EL (cell line): ENCODE data around the gene SHD.

Experiments
- DNase-seq: peaks from one replicate; pipeline ENCODE4 v3.0.0-alpha.2; 2016

Gene SHD

DNA sequence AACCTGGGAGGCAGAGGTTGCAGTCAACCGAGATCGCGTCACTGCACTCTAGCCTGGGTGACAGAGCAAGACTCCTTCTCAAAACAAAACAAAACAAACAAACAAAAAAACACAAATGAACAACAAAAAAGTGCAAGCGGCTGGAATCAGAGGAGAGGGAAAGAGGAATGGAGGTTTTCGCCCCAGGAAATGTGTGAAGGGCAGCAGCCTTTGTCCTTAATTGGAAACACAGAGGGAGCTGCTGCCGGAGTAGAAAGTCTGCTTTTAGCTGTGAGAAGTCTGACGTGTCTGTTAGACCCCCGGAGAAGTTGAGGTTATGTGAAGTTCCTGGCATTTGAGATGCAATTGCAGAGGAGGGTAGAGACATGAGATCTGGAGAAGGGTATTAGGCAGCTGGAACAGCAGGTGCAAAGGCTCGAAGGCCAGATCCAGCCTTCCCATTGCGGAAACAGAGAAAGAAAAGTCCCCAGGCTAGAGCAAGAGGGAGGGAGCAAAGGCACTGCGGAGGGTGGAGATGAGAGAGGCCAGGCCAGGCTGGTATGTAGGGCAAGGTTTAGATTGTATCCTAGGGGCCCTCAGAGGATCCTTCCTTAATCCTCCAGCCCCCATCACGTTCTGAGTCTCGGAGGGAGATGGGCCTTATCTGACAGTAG, 22.6 kb downstream of the SHD start:
- DNase-seq, result no peak

DNA sequence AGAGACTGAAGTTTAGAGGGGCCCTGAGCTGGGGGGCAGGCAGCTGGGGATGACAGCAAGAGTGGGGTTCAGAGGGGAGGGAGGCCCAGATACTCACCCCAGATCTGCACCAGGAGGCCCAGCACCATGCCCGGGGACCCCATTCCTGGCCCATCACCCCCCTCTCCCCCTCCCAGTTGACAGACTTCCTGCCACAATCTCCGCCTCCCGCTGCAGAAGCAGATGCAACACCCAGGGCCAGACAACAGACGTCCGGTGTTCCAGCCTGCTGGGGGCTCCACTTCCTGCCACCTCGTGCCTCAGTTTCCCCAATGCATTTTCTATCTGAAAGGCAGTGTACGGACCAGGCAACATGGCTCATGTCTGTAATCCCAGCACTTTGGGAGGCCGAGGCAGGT, 23.2 kb downstream of the SHD start, which contains the start of gene TMIGD2:
Gene TMIGD2 (minus strand): TSS at position 147 of the 398 bp plus-strand sequence. CDS start 4 bp downstream, at position 143.
- no peak for DNase-seq

DNA sequence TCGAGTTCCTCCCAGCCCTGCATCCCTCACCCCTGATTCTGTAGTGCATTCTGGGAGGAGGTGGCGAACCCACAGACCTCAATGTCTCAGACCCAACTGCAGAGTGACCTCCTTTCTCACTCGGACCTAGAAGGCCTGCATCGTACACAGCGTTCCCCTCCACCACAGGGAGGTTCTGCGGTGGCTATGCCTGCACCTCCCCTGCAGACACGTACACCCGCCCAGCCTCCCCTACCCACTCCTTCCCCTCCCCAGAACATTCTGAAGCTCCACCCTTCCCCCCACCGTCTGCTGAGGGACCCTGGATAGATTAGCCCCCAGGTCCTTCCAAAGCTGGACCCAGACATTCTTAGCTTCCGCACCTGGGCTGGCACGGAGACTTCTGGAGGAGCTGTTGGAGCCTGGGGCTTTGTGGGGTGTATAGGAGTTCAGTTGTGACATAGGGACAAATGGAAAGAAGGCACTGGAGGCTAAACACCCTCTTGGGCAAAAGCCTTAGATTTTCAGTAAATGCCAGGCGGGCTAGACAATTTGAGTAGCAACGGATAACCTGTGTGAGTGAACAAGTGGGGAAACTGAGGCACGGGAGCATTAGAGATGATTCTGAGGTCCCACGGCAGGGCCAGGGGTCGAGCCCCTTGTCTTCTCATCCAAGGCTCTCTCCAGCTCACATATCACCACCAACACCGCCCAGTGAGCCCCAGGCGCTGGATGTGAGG, 24.9 kb downstream of the SHD start:
- no peak for DNase-seq

DNA sequence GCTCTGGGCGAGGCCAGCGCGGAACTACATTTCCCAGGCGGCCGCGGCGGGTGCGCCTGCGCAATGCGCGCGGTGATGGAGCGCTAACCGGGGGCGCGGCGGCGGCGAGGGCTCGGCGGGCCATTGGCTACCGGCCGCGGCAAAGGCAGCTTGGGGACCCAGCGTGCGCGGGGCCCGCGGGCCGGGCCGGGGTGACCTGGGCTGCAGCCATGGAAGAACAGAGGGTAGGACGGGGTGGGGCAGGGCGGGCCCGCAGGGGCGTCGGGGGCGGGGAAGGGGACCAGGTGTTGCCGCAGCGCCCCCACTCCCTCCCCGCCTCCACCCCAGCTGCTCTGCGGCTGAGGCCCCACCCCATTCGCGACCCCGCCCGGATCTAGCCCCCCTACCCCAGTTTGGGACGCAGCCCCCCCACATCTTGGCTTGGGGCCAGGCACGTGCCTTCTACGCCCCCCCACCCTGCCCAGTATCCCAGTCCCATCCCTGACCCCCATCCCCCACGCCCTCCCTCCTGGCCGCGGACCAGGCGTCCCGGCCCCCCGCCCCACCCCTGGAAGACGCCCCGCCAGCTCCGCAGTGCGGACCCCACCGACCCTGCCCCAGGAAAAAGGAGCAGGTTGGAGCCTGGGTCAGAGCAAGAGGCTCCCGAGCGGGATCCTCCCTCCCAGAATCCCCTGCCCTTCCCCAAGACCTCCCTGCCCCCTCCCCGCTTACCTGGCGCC, 25.6 kb downstream of the SHD start, which contains the start of gene FSD1:
Gene FSD1 (plus strand): TSS at position 61 of the 719 bp plus-strand sequence. CDS start 149 bp downstream, at position 210.
- peak; percentile 76 for DNase-seq

DNA sequence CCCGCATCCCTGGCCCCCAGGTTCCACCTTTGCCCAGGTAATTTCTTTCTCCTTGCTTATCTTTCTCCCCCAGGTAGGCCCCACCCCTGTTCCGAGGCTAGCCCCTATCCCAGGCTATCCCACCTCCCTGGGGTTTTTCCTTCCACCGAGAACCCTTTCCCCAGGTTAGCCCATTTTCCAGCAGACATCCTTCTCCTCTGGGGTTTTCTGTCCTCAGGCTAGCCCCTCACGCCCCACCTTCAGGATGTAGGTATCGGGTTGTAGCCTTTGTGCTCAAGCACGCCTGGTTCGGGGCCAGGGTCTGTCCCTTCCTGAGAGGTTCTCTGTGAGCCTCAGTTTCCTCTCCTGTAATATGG, 26.2 kb downstream of the SHD start:
- DNase-seq, result no peak

DNA sequence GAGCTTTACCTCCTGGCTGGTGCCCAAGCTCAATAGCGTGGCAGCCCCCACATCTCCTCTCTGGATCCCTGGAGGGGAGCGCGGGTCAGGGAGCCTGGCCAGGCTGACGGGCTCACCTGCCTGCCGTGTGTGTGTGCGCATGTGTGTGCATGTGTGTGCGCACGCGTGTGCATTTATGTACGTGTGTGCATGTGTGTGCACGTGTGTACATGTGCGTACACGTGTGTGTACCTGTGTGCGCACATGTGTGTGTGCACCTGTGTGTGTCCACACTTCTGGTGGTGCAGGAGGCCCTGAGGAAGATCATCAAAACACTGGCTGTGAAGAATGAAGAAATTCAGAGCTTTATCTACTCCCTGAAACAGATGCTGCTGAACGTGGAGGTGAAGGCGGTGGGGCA, 26.6 kb downstream of the SHD start:
- no peak for DNase-seq

DNA sequence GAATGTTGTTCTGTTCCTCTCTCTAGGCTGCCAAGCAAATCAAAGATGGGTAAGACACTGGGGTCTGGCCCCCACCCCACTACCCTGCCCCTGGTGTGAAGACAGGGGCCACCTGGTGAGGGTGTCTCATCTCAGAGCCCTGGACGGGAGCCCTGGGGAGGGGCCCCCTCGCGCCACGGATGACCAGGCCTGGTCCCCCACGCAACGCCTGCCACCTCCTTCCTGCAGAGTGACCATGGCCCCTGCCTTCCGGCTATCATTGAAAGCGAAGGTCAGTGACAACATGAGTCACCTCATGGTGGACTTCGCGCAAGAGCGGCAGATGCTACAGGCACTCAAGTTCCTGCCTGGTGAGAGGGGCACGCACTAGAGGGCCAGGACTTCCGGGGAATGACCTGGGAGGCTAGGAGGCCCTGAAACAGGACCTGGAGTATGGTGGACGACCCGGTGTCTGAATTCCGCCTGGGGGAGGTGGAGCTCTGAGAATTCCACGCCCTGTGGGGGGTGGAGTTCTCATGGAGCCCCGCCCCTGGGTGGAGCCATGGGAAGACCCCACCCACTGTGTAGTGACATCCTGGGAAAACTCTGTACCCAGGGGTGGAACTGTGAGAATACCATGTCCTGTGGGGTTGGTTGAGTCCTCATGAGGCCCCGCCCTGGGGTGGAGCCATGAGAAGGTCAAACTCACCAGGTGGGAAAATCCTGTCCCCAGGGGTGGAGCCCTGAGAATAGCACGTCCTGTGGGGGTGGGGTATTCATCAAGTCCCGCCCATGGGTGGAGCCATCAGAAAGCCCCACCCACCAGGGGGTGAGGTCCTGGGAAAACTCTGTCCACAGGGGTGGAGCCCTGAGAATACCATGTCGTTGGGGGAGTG, 31.4 kb downstream of the SHD start:
- peak; percentile 14 for DNase-seq

DNA sequence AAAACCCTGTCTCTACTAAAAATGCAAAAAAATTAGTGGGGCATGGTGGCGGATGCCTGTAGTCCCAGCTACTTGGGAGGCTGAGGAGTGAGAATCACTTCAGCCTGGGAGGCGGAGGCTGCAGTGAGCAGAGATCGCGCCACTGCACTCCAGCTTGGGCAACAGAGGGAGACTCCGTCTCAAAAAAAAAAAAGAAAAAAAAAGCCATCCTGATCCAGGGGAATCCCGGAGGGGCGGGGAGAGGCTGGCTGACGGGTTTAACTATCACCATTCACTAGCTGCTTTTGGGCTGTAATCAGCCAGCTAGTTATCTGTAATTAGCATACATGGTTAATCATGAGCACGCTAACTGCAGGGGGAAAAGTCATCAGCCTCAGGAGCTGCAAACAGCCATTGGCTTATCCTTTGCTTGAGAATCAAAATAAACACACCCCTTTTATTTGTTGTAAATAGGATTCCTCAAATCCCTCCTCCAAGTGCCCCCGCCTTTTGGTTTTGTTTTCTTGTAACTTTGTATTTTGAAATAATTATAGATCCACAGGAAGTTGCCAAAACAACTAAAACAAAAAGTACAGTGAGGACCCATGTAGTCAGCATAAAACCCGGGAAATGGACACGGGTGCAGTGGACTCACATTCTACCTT, 34.9 kb downstream of the SHD start:
- no peak for DNase-seq

DNA sequence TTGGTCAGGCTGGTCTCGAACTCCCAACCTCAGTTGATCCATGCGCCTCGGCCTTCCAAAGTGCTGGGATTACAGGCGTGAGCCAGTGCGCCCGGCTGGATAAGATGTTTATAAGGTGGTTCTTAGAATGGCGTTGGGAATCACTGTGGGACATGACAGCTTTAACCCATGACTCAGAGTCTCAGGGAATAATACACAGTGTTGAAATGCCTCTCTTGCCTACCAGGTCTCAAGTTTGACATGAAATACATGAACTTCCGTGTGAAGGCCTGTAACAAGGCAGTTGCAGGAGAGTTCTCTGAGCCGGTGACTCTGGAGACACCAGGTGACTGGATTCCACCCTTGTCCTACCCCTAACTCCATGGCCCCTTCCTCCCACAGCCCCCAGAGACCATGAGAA, 37.9 kb downstream of the SHD start:
- DNase-seq, result no peak

DNA sequence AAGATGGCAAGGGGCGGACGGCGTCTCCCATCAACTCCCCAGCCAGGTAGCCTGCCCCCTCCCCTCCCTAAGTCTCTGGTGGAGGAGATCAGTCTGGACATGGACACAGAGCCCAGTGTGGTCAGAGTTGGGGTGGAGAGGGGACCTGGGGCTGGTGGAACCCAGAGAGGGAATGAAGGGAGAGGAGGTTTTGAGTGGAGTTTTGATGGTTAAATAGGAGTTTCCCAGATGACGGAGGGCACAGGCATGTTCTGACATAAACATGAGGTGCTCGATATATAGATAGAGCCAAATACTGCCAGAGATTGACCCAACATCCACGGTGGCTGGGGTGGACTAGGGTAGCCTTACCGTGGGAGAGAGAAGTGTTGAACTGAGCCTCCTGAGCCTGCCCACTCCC, 39.4 kb downstream of the SHD start:
- DNase-seq, result no peak

DNA sequence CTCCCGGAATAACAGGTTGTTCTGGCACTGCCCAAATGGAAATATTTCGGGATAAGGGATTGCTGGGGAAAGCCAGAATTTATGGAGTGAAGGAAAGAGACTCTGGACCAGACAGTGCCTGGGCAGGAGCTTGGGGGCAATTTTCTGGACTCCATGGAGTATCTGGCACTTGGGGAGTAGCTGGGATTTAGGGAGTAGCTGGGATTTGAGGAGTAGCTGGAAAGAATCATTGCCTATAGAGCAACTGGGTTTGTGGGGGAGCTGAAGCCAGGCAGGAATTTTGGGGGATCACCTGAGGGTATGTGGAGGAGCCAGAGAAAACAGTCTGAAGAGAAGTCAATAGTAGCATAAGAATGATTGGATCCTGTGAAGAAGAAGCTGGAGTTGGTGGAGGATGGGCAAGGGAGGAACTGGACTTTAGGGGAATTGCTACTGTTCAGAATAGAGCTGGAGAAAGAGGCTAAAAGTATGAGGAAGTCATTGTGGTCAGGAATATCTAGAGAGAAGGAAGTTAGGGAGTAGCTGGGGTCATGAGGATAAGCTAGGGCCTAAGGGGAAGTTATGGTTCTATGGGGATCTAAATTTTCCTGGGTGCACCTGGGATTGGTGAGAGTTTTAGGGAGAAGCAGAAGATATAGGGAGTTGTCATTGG, 40.1 kb downstream of the SHD start:
- DNase-seq, result no peak

DNA sequence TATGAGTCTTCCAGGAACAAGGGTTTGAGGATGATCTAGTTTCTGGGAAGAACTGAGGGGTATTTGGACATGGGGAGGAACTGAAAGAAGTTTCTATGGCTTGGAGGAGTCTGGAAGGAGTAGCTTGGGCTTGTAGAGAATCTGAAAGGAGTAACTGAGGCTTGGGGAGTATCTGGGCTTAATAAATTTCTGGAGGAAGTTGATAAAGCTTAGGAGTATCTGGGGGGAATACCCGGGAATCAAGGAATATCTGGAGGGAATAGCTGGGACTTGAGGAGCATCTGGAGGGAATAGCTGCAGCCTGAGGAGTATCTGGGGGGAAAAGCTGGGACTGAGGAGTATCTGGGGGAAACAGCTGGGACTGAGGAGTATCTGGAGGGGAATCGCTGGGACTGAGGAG, 41.4 kb downstream of the SHD start:
- no peak for DNase-seq

DNA sequence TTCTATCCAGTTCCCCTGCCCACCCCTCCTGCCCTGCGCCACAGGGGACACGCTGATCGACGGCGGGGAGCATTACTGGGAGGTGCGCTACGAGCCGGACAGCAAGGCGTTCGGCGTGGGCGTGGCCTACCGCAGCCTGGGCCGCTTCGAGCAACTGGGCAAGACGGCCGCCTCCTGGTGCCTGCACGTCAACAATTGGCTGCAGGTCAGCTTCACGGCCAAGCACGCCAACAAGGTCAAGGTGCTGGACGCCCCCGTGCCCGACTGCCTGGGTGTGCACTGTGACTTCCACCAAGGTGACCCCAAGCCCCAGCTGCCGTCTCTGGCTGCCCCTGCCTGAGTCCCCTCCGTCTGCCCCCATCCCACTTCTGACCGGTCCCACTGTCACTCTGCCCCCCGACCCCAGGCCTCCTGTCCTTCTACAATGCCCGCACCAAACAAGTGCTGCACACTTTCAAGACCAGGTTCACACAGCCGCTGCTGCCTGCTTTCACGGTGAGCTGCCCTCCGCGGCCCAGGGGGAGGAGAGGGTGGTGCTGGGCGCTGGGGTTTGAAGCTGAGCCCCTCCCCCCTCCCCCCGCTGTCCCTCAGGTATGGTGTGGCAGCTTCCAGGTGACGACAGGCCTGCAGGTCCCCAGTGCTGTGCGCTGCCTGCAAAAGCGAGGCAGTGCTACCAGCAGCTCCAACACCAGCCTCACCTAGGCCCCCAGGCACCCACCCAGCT, 44.0 kb downstream of the SHD start:
- no peak for DNase-seq

DNA sequence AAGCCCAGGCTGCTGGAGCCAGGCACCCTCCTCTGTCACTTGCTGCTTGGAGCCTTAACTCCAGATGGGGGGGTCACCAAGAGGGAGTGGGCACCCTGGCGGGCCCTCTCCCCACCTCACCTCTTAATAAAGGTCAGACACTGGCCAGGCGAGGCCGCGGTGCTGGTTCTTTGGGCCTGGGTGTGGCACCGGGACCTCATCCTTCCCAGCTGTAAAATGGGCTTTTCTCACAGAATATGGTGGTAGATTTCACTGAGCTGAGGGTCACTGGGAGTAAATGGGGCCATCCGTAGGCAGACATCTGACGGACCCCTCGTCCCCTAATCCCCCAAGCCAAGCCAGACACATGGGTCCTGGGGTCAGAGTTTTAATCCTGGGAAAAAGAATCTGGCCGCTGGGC, 44.6 kb downstream of the SHD start:
- no peak for DNase-seq

DNA sequence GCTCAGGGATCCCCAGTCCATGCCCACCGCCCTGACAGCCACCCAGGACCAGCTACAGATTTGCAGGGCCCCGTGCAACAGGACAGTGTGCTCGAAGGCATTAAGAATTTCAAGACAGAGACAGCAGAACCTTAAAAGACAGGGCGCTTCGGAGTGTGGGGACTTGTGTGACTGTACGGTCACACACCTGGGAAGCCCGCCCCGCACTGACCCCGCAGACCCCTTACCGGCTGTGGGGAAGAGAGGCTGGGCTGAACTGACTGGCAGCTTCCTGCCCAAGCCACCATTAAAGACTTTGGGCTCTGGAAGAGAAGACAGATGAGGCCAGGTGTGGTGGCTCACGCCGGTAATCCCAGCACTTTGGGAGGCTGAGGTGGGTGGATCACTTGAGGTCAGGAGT, 45.2 kb downstream of the SHD start:
- no peak for DNase-seq

DNA sequence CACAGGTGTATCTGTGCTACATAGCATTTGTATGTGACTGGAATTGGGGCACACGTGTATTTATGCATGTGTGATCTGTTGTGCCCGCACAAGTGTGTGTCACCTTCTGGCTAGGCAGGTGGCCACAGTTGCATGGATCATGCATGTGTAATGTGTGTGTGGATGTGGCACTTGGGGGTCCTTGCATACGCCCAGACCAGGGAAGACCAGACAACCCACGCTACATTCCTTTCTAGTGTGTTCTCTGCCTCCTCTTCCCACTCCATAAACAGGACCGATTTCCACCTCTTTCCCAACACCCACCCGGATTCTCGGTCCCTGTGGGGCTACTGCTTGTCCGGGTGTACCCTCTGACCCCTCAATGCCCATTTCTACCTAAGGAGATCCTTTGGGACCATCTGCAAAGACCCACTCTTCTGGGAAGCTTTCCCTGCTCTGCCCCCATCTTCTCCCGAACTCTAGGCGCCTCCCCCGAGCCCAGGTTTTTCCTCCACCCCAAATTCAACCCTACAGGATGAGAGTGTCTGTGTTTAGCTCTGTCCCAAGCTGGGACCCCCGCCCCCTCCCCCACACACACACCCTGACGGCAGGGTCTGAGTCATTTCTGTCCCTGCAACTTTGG, 47.3 kb downstream of the SHD start:
- DNase-seq, result no peak

DNA sequence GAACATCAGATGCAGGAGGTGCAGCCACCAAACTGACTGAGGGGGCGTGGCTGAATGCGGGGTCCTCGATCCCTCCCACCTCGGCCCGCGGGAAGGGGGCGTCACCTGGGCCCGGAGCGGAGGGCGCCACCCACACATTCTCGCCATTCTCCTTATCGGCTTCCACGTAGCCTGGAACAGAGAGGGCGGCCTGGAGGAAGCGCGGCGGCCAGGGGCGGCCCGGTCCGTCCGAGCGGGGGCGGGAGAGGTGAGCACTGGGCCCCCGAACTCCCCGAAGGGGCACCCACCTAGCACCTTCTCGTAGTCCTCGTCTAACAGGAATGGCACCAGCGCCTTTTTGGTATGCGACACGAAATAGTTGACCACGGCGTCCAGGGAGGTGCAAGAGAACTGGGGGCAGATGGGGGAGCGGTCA, 47.8 kb downstream of the SHD start:
- DNase-seq, result no peak

DNA sequence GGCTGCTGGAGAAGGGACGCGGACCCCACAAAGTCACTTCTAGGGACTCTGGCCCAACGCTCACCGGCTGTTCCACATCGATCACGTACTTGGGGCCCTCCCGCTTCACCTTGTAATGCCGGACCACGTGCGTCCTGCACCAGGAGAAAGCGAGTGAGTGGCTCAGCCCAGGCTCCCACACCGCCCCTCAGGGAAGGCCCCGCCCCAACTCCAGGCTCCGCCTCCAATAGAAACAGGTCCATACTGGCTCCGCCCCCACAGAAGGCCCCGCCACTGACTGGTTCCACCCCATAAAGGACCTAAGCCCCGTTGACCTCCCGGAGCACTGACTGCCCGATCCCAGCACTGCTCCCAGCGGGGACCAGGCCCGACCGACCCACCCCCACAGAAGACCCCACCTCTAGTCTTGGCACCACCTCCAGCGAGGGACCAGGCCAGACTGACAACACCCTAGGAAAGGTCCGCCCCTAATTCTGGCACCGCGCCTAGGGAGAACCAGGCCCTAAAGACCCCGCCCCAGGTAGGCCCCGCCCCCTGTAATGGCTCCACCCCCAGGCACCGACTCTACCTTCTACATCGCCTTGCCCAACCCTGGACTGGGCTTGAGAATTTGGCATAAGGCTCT, 48.3 kb downstream of the SHD start:
- peak; percentile 59 for DNase-seq

DNA sequence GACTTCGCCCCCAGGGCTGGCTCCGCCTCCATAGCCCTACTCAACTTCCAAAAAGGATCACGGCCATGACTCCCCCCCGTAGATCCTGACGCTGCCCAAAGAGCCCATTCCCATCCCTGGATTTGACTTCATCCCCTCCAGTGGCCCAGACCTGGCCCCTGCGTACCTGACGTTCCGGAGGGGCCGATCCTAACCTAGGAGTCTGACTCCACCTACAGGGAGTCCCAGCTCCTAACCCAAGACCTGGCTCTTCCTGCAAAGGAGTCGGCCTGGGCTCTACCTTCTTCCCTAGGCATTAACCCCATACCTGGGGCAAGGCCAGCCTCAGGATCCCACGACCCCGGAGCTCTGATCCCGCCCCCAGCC, 48.8 kb downstream of the SHD start:
- DNase-seq, result no peak

DNA sequence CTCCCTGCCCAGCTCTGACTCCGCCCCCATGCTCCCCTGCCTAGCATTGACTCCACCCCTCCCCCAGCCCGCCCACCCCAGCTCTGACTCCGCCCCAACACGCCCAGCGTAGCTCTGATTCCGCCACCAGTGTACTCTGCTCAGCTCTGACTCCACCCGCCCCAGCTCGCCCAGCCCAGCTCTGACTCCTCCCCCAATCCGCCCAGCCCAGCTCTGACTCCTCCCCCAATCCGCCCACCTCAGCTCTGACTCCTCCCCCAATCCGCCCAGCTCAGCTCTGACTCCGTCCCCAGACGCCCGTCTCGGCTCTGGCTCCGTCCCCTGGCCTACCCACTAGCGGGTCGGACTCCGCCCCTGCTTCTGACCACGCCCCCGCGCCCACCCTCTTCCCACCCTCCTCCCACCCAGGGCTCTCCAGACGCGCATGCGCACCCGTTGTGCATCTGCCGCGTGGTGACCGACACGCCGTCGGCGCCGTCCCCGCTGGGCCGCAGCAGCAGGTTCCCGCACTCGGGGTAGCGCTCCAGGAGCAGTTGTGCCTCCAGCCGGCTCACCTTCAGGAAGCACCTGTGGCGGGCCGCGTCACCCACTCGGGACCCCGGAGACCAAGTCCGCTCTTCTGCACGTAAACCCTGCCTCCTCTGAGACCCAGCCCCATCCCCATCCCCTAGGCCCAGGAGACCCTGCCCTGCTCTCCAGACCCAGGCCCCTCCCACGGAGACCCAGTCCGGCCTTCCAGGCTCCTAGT, 49.4 kb downstream of the SHD start:
- peak; percentile 93 for DNase-seq
